GM21390 (cell line): ENCODE results near the gene NENF.
"Not testable (repeated sequence)": the region's sequence is repeated elsewhere in the genome, so short reads cannot be mapped to it uniquely, and the experiment has no call there.

ENCODE experiments used
- ATAC-seq: cut with Tn5 transposase; IDR thresholded peaks from one replicate; pipeline ENCODE4 v1.9.1; 2021; ENCODE audit not compliant: unreplicated experiment

Gene NENF

DNA sequence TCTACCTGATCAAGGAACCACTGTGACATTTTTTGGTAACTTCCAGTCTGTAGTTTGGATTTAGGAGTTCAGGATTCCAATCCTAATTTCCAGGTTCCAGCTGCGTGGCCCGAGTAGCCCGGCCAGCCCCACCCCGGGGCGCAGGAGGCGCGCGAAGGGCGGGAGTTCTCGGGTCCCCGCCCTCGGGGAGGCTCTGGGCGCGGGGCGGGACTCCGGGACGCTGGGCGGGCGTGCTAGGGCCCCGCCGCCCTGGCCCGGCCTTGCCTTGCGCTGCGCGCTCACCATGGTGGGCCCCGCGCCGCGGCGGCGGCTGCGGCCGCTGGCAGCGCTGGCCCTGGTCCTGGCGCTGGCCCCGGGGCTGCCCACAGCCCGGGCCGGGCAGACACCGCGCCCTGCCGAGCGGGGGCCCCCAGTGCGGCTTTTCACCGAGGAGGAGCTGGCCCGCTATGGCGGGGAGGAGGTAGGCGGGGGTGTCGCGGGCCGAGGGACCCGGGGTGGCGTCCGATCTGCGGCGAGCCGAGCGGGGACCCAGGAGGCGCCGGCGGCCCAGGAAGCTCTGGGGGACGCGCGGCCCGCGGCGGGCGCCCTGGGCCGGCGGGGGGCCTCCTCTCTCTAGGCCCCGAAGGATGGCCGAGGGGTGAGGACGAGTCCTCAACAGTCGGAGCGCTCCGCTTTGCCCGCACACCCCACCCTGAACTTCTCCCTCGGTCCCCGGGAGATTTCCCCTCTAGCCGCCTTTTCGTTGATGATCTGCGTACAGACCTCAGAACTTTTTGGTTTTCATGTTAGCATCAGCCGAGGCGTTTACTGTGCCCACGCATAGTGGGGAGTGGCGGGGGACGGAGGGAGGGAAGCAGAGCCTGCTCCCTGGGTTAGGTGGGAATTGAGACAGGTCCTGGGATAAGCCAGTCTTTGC lies at the start of gene NENF:
Gene NENF (plus strand): TSS at position 260 of the 916 bp plus-strand sequence. CDS start 24 bp downstream, at position 284.
- peak; percentile 99 for ATAC-seq

DNA sequence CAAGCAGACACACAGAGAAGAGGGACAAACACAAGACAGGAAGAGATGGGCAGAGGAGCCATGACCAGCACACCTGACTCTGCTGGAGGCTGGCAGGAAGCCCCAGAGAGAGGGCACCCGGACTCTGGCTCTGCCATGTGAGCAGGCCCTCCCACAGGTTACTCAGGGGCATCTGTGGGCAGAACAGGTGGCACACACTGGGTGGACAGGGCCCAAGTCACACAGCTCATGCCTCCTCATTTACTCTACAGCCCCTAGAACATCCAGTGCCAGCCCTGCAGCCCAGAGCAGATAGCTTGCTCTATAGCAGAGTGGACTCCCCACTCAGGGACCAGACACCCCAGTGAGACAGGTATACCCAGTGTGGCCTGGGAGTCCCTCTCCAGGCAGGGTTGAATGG lies 46.7 kb upstream of the NENF start:
- no peak for ATAC-seq

DNA sequence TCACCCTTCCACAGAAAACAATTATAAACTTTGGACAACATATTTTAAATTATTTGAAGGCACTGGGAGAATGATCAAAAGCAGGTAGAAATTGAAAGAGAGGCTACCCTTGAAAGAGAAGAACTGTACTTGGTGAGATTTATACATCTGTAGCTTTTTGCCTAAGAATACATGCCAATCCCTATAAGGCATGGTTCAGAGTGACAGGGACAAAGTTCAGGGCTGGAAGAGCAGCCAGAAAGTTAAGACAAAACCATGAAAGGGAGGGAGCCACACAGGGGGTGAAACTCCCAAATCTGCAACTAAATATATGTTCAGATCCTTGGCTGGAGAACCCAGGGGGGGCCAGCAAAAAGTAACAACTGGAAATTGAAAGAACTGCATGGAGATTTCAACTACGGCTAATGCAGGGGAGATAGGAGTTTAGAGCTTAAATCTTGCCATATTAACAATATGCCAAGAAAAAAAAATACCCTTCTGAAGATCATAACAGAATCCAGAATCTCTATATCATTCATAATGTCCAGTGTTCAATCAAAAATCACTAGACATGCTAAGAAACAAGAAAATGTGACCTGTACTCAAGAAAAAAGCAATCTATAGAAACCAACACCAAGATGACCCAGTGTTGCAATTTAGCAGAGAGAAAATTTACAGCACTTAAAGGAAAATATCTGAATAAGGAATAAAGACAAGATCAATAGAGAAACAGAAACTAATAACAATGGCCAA lies 43.6 kb upstream of the NENF start:
- no peak for ATAC-seq

GRCh38 chr1:212395678-212396437 lies 36.9 kb upstream of the NENF start:
- not testable (repeated sequence) for ATAC-seq

GRCh38 chr1:212396638-212397037 lies 36.1 kb upstream of the NENF start:
- no peak for ATAC-seq

DNA sequence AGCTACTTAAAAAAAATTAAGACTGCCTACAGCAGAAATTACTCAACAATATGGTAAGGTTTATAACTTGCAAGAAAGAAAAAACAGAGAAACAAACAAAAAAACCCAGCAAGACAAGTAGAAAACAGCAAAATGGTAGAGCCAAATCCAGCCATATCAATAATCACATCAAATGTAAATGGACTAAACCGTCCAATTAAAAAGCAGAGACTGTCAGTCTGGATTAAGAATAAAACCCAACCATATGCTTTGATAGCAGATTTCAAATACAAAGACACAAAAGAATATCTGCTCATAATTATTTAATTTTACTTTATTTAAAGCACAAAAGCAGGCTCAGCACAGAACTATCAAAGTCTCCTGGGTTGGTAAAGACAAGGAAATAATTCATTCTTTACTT lies 35.5 kb upstream of the NENF start:
- ATAC-seq = no peak

GRCh38 chr1:212401042-212401441 lies 31.7 kb upstream of the NENF start:
- ATAC-seq = no peak

- ATAC-seq = no peak
These were observed 30.7 kb upstream of the NENF start for GRCh38 chr1:212401838-212402582.

DNA sequence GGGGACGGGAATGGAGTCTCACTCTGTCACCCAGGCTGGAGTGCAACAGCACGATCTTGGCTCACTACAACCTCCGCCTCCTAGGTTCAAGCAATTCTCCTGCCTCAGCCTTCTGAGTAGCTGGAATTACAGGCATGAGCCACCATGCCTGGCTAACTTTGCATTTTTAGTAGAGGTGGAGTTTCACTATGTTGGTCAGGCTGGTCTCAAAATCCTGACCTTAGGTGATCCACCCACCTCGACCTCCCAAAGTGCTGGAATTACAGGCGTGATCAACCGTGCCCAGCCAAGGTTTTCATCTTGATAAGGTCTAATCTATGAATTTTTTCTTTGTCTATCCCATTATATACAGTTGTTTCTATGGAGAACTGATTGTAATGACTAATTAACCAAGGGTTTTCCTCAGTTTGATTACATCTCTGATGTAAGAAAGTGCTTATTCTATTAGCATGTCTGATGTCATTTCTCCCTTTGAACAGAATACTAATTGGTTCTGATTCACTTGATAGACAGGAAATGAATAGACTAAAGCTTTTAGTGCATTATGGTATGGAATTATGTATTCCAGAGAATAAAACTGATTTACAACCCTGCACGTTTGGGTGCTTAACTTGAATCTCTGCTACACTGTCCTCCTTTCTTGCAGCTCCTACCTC lies 29.9 kb upstream of the NENF start:
- ATAC-seq = no peak

- ATAC-seq = no peak
These were observed 22.4 kb upstream of the NENF start for GRCh38 chr1:212410231-212410820.

GRCh38 chr1:212412374-212412773 lies 20.3 kb upstream of the NENF start:
- no peak for ATAC-seq

DNA sequence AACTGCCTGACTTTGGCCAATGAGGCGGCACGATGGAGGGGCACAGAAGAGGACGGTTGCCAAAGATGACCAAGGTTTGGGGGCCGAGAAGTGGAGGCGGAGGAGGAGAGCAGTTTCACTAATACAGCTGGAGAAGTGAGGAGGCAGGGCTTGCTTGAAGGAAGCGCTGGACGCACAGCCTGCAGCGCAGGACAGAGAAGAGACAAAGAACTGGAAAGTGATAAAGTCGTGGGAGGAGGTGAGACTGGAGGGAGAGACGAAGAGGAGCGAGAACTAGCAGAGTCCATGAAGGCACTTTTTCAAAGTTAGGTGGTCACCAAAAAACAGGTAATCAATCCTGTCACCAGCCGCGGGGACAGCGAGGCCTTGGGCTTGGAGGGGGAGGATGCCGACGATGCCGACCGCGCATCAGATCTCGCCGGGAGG lies 18.8 kb upstream of the NENF start:
- peak; percentile 14 for ATAC-seq

DNA sequence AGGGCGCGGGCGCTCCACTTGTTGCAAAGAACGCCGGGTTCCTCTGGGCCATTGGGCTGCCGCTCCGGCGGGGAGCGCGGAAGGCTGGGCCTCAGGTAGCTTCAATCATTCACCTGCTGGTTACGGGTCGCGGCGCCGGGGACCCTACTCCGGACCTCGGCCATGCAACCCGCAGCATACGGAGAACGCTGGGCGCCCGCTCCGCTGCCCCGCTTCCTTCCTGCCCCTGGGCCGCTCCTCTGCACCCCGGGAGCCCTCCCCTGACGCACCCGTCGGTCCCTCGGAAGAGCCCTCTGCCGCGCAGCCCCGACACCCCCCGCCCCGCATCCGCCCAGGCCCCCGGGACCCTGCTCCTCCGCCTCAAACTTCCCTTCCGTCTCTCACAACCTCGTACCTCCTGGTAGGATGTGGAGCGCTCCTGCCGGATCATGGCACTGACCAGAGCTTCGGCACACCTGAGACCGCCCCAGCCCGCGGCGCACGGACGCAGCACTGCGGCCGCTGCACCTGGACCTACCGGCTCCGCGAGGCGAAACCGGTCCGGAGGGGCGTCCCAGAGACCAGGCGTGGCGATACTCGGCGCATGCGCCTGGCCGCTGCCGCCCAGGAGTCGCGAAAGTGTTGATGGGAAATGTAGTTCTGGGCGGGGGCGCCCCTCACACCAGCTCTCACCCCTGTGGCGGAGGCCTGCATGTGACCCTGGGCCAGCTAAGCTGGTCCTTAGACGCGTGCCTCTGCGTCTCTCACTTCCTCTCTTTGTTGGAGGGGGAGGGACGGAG lies 18.2 kb upstream of the NENF start, which contains the start of gene PACC1:
Gene PACC1 (minus strand): TSS at position 559 of the 779 bp plus-strand sequence. CDS start 129 bp downstream, at position 430.
- ATAC-seq = peak; percentile 98

DNA sequence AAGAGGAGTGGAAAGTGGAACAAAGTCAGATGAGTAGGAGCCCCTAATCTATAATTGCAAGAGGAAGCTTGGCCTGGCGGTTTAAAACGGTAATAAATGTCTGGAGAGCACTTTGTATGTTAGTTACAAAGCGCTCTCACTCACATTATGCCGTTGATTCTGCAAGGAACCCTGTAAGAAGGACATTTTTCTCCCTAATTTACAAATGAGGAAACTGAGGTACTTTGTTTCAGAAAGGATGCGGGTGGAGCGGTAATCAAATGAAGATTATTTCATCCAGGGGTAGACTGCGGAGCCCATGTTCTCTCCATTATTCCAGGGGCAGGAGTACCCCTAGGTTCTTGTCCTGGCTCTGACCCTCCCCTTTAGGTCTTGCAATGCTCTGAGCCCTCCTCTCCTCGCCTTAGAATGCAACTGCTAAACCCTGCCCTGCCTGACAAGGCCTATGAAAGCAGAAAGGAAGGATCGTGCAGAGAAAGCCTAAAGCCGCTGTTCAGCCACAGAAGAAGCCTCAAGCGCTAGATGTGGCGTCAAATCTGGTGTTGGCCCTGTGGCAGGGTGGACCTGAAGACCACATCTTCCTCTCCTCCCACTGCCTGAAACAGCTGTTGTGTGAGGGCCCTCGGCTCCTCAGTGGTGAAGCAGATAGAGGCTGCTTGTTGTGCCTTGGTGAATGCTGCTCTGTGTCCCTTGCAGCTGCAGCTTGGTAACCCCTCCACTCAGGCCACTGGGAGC lies 17.4 kb upstream of the NENF start:
- no peak for ATAC-seq

- no peak for ATAC-seq
These were observed 11.6 kb upstream of the NENF start for GRCh38 chr1:212421165-212421564.

DNA sequence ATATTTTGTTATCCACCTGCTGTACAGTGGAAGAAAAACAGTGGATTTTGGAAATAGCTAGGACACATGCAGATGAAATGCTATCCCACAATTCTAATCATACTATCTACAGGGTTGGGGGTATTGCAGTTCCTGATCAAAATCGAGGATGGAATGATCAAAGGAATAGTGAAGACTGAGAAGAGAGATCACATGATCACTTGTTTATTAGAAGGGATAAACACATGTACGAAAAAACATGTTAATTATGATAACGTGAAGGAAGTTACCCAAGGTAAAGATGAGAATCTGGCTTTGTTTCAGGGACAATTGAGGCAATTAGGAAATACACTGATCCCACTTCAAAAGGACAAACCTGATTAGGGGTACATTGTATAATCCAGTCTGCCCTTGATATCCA lies 8.8 kb upstream of the NENF start:
- ATAC-seq = no peak

- ATAC-seq = no peak
These were observed 4.2 kb upstream of the NENF start for GRCh38 chr1:212428496-212428895.

GRCh38 chr1:212430416-212430815 lies 2.3 kb upstream of the NENF start:
- ATAC-seq = no peak
